GM23338 (cell line): ENCODE results near the gene CEP192. TPM values are rescaled to one million over a fixed set of nuclear protein-coding genes. Genes with fewer than 3 reads are reported as not detected.

Source experiments
- ATAC-seq: fragments of 200-7000 bp; cut with Tn5 transposase; 3 replicates; pipeline ENCODE4 v1.9.1; 2020
- DNase-seq: peaks from one replicate; pipeline ENCODE4 v3.0.0-alpha.2; 2015; ENCODE audit warnings: low spot score
- H2AFZ ChIP-seq: fragments of 200-600 bp; sonication (generic); 2 replicates; pipeline ENCODE4 v1.8.0; 2016; ENCODE audit warnings: antibody characterized with exemption, mild to moderate bottlenecking, moderate library complexity
- H3F3A ChIP-seq: fragments of 200-600 bp; sonication (generic); replicated peaks from 2 replicates; pipeline ENCODE4 v1.8.0; 2017; ENCODE audit warnings: antibody characterized with exemption, mixed run types, low read depth
- H3K27ac ChIP-seq: fragments of 200-600 bp; sonication (generic); 2 replicates; pipeline ENCODE4 v1.6.1; 2016; ENCODE audit warnings: low read depth
- H3K27me3 ChIP-seq: fragments of 200-600 bp; sonication (generic); 2 replicates; pipeline ENCODE4 v1.8.0; 2016; ENCODE audit warnings: mild to moderate bottlenecking, mixed run types, moderate library complexity; ENCODE audit not compliant: insufficient read depth
- H3K36me3 ChIP-seq: fragments of 200-600 bp; sonication (generic); 2 replicates; pipeline ENCODE4 v1.8.0; 2016; ENCODE audit warnings: mild to moderate bottlenecking; ENCODE audit not compliant: insufficient read depth
- H3K4me1 ChIP-seq: fragments of 200-600 bp; sonication (generic); 2 replicates; pipeline ENCODE4 v1.8.0; 2016; ENCODE audit warnings: mild to moderate bottlenecking, moderate library complexity; ENCODE audit not compliant: insufficient read depth
- H3K4me2 ChIP-seq: fragments of 200-600 bp; sonication (generic); 2 replicates; pipeline ENCODE4 v1.7.1; 2017; ENCODE audit warnings: mixed run types
- H3K4me3 ChIP-seq: fragments of 200-600 bp; sonication (generic); 2 replicates; pipeline ENCODE4 v1.6.1; 2016; ENCODE audit warnings: mixed run types
- H3K79me2 ChIP-seq: fragments of 200-600 bp; sonication (generic); replicated peaks from 2 replicates; pipeline ENCODE4 v1.8.0; 2017; ENCODE audit warnings: mild to moderate bottlenecking; ENCODE audit not compliant: insufficient read depth
- H3K9me2 ChIP-seq: fragments of 200-600 bp; sonication (generic); 2 replicates; pipeline ENCODE4 v1.8.0; 2017; ENCODE audit not compliant: insufficient read depth
- H4K20me1 ChIP-seq: fragments of 200-600 bp; sonication (generic); replicated peaks from 2 replicates; pipeline ENCODE4 v1.8.0; 2017; ENCODE audit warnings: mild to moderate bottlenecking; ENCODE audit not compliant: insufficient read depth
- H3K27ac Mint-ChIP-seq: 2 replicates; pipeline ENCODE4 v1.8.0; 2020; ENCODE audit warnings: inconsistent platforms, mild to moderate bottlenecking, moderate library complexity, mixed read lengths
- H3K27me3 Mint-ChIP-seq: 3 replicates; pipeline ENCODE4 v1.8.0; 2022; ENCODE audit warnings: low read depth, mild to moderate bottlenecking, moderate library complexity, mixed read lengths, inconsistent platforms; ENCODE audit not compliant: insufficient read depth, poor library complexity
- H3K36me3 Mint-ChIP-seq: 3 replicates; pipeline ENCODE4 v1.8.0; 2021; ENCODE audit warnings: low read depth, mild to moderate bottlenecking, inconsistent platforms, moderate library complexity, mixed read lengths
- H3K4me1 Mint-ChIP-seq: 3 replicates; pipeline ENCODE4 v1.8.0; 2020; ENCODE audit warnings: mild to moderate bottlenecking, inconsistent platforms, mixed read lengths
- H3K4me3 Mint-ChIP-seq: 3 replicates; pipeline ENCODE4 v1.8.0; 2021; ENCODE audit warnings: moderate library complexity, mild to moderate bottlenecking, inconsistent platforms, mixed read lengths
- H3K9me3 Mint-ChIP-seq: 3 replicates; pipeline ENCODE4 v1.8.0; 2020; ENCODE audit warnings: moderate library complexity, mild to moderate bottlenecking, inconsistent platforms, mixed read lengths
- CREB1 ChIP-seq: fragments of 250-450 bp; sonication (Bioruptor Pico); IDR thresholded peaks from 2 replicates; pipeline ENCODE4 v1.5.0; 2020; ENCODE audit warnings: low read depth, mild to moderate bottlenecking, moderate library complexity
- polyA plus RNA-seq: library from polyadenylated mRNA; unstranded; fragments of >200 nt; fragmentation: Nextera tagmentation; extraction: Ambion mirVana; gene quantifications from 2 replicates; pipeline ENCODE4 v1.2.1, GENCODE V29; 2016
- total RNA-seq: library from RNA; depleted of rRNA; stranded (reverse); fragments of >200 nt; shearing (Covaris generic); gene quantifications from 2 replicates; pipeline ENCODE4 v1.2.3, GENCODE V29; 2014; rRNA removed

Gene CEP192
- total and polyA plus RNA-seq, 2 experiments from 2014 or later, result 15.2 to 30.6 TPM

DNA sequence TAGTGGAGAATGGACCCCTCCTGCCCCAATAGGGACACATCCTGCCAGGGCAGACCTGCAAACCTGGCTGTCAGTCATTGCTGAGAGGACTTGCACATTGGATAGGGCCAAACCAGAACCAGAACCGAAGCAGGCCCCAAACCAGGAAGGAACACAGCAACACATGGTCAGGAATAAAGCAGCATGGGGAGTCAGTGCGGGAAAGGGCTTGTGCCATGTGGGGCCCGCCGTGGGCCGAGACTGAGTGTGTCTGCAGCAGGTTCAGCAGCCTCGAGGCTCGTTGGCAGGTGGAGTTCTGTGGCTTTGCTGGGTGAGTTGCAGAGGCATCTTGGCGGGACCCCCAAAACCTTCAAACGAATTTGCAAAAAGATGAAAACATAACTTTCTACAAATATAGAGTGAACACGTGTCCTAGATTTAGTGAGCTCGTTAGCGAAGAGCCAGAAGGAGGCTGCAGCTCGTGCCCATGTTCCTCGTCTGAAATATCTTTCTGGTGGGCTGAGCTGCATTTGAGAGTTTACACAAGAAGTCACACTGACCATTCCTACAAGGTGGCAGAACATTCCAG is 182.5 kb downstream of the CEP192 start:
- no peaks in the 10 kb centered on the region for H3K4me1 Mint-ChIP-seq
- no peak overlapping the region for H3K4me2 ChIP-seq

More for the DNA sequence above, 182.5 kb downstream of the CEP192 start:
- H3K27ac ChIP-seq, result no peak overlapping the region
- no peaks in the 10 kb centered on the region for H3K27me3 ChIP-seq
- H3K4me3 ChIP-seq, result no peak overlapping the region
- Mint-ChIP-seq H3K36me3 (no peaks in the 10 kb centered on the region), H3K4me3 (no peak overlapping the region), H3K27ac (no peak overlapping the region), H3K9me3 (no peaks in the 10 kb centered on the region; the same call in 2 of the 3 replicates), H3K27me3 (no peaks in the 10 kb centered on the region)
- no peaks in the 10 kb centered on the region for H3K4me1 ChIP-seq
- no peaks in the 10 kb centered on the region for H3K36me3 ChIP-seq
- no peaks in the 10 kb centered on the region for H3K9me2 ChIP-seq
- H4K20me1 ChIP-seq, result no peaks in the 10 kb centered on the region
- ATAC-seq (no peak), DNase-seq (no peak)
- peak overlapping the region; percentile 85 for H2AFZ ChIP-seq
- H3F3A ChIP-seq, result no peaks in the 10 kb centered on the region
- no peak for TF ChIP-seq CREB1
- H3K79me2 ChIP-seq, result no peaks in the 10 kb centered on the region

Other genes starting within 250 kb of the CEP192 start
- 49.9 and 57.5 TPM in 2 replicates for gene PTPN2, start 107.1 kb upstream of the CEP192 start, total RNA-seq
- gene PTPN2, start 107.1 kb upstream of the CEP192 start, polyA plus RNA-seq, result 52.4 and 65.5 TPM in 2 replicates
- 72.0 and 95.0 TPM in 2 replicates for gene SEH1L, start 43.4 kb upstream of the CEP192 start, total RNA-seq
- 40.9 and 46.9 TPM in 2 replicates for gene SEH1L, start 43.4 kb upstream of the CEP192 start, polyA plus RNA-seq
- gene LDLRAD4, start 227.4 kb downstream of the CEP192 start, total RNA-seq, result 1.0 and 1.9 TPM in 2 replicates
- 0.17 and 0.73 TPM in 2 replicates for gene LDLRAD4, start 227.4 kb downstream of the CEP192 start, polyA plus RNA-seq